ENCODE data around the gene CHORDC1.

- TF ChIP-seq, protein P1, sequence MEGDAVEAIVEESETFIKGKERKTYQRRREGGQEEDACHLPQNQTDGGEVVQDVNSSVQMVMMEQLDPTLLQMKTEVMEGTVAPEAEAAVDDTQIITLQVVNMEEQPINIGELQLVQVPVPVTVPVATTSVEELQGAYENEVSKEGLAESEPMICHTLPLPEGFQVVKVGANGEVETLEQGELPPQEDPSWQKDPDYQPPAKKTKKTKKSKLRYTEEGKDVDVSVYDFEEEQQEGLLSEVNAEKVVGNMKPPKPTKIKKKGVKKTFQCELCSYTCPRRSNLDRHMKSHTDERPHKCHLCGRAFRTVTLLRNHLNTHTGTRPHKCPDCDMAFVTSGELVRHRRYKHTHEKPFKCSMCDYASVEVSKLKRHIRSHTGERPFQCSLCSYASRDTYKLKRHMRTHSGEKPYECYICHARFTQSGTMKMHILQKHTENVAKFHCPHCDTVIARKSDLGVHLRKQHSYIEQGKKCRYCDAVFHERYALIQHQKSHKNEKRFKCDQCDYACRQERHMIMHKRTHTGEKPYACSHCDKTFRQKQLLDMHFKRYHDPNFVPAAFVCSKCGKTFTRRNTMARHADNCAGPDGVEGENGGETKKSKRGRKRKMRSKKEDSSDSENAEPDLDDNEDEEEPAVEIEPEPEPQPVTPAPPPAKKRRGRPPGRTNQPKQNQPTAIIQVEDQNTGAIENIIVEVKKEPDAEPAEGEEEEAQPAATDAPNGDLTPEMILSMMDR (IDR thresholded peaks at IDR 0.05), result no peak
- no peak for TF ChIP-seq POLR2A (IDR thresholded peaks at IDR 0.05)
These were observed 17.8 kb downstream of the CHORDC1 start for GRCh38 chr11:90204832-90205646.

Measured in lower leg skin (tissue), 3 donors.